Measurements from ENCODE around the gene C10orf53. TPM values are rescaled to one million over a fixed set of nuclear protein-coding genes. Genes with fewer than 3 reads are reported as not detected.
"Not testable (repeated sequence)": the region's sequence is repeated elsewhere in the genome, so short reads cannot be mapped to it uniquely, and the experiment has no call there.

Gene C10orf53
- total RNA-seq, 1 experiment from 2014 or later, result not detected

DNA sequence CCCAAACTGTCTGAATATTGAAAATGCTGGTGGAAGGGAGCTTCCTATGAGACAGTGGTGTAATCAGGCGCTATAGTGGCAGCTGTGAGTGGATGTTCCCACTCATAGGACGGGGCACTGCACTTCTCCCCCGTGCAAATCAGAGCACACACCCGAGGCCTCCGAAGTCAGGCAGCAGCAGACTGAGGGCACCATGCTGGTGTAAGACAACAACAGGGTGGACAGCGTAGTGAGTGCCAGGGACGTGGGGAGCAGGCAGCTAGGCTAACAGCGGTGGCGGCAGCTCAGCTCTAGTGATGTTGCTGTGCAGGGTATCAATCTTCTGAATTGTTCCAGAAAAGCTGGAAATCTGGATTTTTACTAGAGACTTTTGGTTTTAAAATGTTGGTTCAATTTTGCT lies 19.2 kb downstream of the C10orf53 start:
- no peak for DNase-seq
- no peaks in the 10 kb centered on the region for H3K36me3 ChIP-seq
- H3K27me3 ChIP-seq, result peaks cover 22% of the 10 kb centered on the region
- no peak overlapping the region for H3K4me3 ChIP-seq
- H3K9me3 ChIP-seq, result no peaks in the 10 kb centered on the region

DNA sequence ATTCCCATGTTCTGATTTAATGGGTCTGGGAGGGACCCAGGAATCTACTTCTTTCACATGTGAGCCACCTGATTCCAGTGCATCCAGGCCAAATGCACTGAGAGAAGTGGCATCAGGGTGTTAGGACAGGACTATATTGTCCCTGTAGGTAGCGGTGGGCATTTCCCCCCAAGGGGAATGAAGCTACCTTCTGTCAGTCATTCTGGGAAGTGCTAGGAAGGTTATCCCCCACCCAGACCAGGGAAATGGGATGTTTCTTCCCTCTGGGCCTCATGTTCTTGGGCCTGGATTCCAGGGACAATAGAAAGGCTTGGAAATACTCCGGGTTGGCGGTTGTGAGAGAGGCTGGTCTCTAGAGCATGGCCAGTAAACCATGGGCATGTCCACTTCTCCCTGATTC lies 20.8 kb downstream of the C10orf53 start:
- no peak overlapping the region for H3K4me3 ChIP-seq
- DNase-seq, result no peak
- H3K27me3 ChIP-seq, result peaks cover 31% of the 10 kb centered on the region
- H3K9me3 ChIP-seq, result no peaks in the 10 kb centered on the region
- no peaks in the 10 kb centered on the region for H3K36me3 ChIP-seq

GRCh38 chr10:49700997-49701396 lies 21.5 kb downstream of the C10orf53 start:
- no peaks in the 10 kb centered on the region for H3K9me3 ChIP-seq
- H3K4me3 ChIP-seq, result no peak overlapping the region
- no peaks in the 10 kb centered on the region for H3K36me3 ChIP-seq
- H3K27me3 ChIP-seq, result peaks cover 32% of the 10 kb centered on the region
- DNase-seq, result no peak

GRCh38 chr10:49707585-49707984 lies 28.1 kb downstream of the C10orf53 start:
- DNase-seq, result no peak

DNA sequence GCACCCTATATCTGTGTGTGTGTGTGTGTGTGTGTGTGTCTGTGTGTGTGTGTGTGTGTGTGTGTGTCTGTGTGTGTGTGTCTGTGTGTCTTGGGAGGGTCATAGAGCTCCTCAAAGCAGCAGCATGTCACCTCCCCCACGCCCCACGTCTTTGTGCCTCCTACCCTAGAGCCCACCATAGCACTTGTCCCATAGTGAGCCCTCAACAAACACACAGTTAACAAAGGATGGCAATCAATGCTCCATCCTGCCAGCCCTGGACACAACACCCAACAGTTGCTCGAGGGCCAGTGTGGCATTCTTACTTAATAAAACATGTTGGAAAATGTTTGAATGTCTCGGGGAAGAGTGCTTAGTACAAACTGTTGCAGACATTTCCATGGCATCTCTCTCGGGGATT lies 30.5 kb downstream of the C10orf53 start:
- Histone ChIP-seq H3K36me3 (no peaks in the 10 kb centered on the region), H3K4me3 (no peak overlapping the region), H3K9me3 (no peaks in the 10 kb centered on the region; the same call in 1 of the 2 replicates), H3K27me3 (peaks cover 32% of the 10 kb centered on the region)
- no peak for DNase-seq

More at GRCh38 chr10:49707585-49707984, 28.1 kb downstream of the C10orf53 start:
- Histone ChIP-seq H3K27me3 (peaks cover 42% of the 10 kb centered on the region), H3K4me3 (no peak overlapping the region), H3K9me3 (no peaks in the 10 kb centered on the region; the same call in 1 of the 2 replicates), H3K36me3 (no peaks in the 10 kb centered on the region)

DNA sequence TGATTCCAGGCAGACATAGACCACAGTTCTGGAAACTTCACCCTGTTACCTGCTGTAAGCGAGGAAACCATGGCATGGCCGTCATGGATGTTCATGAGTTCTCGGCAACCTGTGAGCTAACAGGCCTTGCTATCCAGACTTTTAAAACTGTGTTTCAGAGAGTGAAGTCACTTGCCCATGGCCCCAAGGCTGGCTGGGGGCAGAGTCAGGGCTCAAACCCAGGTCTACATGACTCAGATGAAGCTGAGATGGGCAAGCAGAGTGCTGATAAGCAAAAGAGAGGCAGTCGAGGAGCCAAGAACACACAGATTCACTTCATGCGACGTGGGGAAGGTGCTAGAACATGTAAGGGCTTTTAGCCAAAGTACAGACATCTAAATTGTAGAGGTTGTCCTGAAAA lies 31.5 kb downstream of the C10orf53 start:
- DNase-seq, result no peak
- Histone ChIP-seq H3K27me3 (peaks cover 26% of the 10 kb centered on the region), H3K36me3 (no peaks in the 10 kb centered on the region), H3K9me3 (no peaks in the 10 kb centered on the region; the same call in 1 of the 2 replicates), H3K4me3 (no peak overlapping the region)

DNA sequence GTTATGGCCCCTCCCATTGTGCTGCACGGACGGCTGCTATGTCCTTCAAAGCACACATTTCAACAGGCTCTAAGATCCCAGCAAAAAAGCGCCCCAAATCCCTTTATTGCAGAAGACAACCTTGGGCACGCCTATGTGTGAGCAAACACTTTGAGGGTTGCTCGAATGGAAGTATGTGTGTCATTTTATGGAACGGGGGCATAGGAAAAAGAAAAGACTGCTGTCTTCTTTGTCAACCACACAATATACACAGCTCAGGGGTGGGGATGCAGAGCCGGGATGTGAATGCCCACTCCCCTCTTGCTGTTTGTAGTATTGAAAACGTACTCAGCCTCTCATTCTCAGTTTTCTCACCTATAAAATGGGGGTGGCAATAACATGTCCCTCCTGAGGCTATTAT lies 32.0 kb downstream of the C10orf53 start:
- no peak for DNase-seq
- no peaks in the 10 kb centered on the region for H3K36me3 ChIP-seq
- H3K27me3 ChIP-seq, result peaks cover 23% of the 10 kb centered on the region
- H3K9me3 ChIP-seq, result no peaks in the 10 kb centered on the region; the same call in 1 of the 2 replicates
- H3K4me3 ChIP-seq, result no peak overlapping the region

- Histone ChIP-seq H3K4me3 (no peak overlapping the region), H3K9me3 (no peaks in the 10 kb centered on the region; the same call in 1 of the 2 replicates), H3K36me3 (no peaks in the 10 kb centered on the region), H3K27me3 (peaks cover 22% of the 10 kb centered on the region)
- no peak for DNase-seq
These were observed 33.8 kb downstream of the C10orf53 start for GRCh38 chr10:49713266-49713665.

GRCh38 chr10:49715157-49715556 lies 35.7 kb downstream of the C10orf53 start:
- H3K4me3 ChIP-seq, H3K36me3 ChIP-seq, H3K9me3 ChIP-seq, DNase-seq: not testable (repeated sequence)
- peaks cover 19% of the 10 kb centered on the region for H3K27me3 ChIP-seq

GRCh38 chr10:49726593-49726992 lies 47.1 kb downstream of the C10orf53 start:
- Histone ChIP-seq H3K27me3 (peaks cover 5% of the 10 kb centered on the region), H3K9me3 (peaks cover 19% of the 10 kb centered on the region), H3K4me3 (no peak overlapping the region), H3K36me3 (no peaks in the 10 kb centered on the region)
- DNase-seq, result no peak

DNA sequence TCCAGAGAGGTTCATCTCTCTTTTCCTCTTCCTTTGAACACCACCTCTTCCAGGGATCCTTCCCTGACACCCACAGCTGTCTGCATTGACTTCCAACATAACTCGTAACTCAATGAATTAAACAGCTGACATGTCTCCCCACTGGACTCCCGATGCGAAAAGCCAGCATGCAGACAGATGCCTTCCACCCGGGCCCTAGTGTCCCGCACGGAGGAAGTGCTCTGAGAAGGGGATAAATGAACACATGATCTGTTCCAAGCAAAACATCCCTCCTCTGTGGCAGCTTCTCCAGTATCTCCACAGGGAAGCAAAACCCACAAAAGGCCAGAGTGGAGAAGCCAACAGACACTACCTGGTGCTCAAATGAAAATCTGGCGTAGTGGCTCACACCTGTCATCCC lies 54.4 kb downstream of the C10orf53 start:
- H3K9me3 ChIP-seq, result no peaks in the 10 kb centered on the region
- no peaks in the 10 kb centered on the region for H3K36me3 ChIP-seq
- no peak for DNase-seq
- H3K27me3 ChIP-seq, result peaks cover 7% of the 10 kb centered on the region
- no peak overlapping the region for H3K4me3 ChIP-seq

GRCh38 chr10:49734676-49735075 lies 55.2 kb downstream of the C10orf53 start:
- no peak overlapping the region for H3K4me3 ChIP-seq
- no peaks in the 10 kb centered on the region for H3K9me3 ChIP-seq
- no peak for DNase-seq
- no peaks in the 10 kb centered on the region for H3K36me3 ChIP-seq
- peaks cover 7% of the 10 kb centered on the region for H3K27me3 ChIP-seq

DNA sequence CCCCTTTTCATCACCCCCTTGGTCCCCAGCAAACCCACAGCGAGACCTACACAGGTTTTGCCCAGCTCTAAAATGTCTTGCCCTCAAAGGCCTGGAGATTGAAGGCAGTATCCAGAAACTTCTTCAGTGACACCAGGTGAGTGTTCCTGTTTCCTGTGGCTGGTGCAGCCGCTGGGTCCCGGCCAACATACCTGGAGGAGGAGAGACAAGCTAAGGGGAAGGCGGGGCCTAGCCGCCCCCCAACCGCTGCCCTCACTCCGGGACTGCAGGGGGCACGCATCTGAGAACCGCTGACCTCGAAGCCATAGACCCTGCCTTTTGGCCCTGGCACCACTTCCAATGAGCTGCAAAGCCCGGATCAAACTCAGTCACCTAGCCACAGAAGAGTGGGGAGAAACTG lies 55.7 kb downstream of the C10orf53 start:
- Histone ChIP-seq H3K27me3 (peaks cover 5% of the 10 kb centered on the region), H3K4me3 (no peak overlapping the region), H3K9me3 (no peaks in the 10 kb centered on the region), H3K36me3 (no peaks in the 10 kb centered on the region)
- DNase-seq, result no peak

GRCh38 chr10:49735848-49736563 lies 56.6 kb downstream of the C10orf53 start:
- no peak overlapping the region for H3K4me3 ChIP-seq
- no peaks in the 10 kb centered on the region for H3K9me3 ChIP-seq
- no peaks in the 10 kb centered on the region for H3K36me3 ChIP-seq
- peaks cover 3% of the 10 kb centered on the region; the same call in 1 of the 2 replicates for H3K27me3 ChIP-seq
- no peak for DNase-seq

DNA sequence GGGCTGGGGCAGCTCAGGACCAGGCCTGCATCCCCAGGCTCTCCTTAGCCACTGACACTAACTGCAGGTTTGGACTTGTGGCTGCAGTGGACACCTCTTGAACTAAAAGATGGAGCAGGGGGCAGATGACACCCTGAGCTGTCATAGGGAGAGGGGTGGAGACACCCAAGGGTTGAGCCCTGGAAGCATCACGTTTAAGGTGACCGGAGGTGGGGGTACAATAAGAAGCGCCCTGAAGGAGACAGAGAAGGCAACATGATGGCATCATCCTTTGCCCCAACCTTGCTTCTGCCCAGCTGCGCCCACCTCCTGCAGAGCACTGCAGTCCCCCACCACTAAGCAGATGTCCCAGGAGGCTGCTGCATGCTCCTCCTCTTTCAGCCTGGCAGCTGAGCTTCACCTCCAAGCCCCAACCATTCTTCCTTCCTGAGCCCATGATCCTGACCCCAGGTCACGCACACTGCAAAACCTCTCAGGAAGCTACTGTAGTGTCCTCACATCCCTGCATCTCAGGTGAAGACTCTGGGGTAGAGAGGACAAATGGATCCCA lies 57.2 kb downstream of the C10orf53 start:
- no peak for DNase-seq
- peaks cover 1% of the 10 kb centered on the region; the same call in 1 of the 2 replicates for H3K27me3 ChIP-seq
- no peak overlapping the region for H3K4me3 ChIP-seq
- no peaks in the 10 kb centered on the region for H3K36me3 ChIP-seq
- H3K9me3 ChIP-seq, result no peaks in the 10 kb centered on the region

- Histone ChIP-seq H3K4me3 (no peak overlapping the region), H3K36me3 (no peaks in the 10 kb centered on the region), H3K27me3 (no peaks in the 10 kb centered on the region), H3K9me3 (no peaks in the 10 kb centered on the region)
- no peak for DNase-seq
These were observed 58.2 kb downstream of the C10orf53 start for GRCh38 chr10:49737474-49738201.

DNA sequence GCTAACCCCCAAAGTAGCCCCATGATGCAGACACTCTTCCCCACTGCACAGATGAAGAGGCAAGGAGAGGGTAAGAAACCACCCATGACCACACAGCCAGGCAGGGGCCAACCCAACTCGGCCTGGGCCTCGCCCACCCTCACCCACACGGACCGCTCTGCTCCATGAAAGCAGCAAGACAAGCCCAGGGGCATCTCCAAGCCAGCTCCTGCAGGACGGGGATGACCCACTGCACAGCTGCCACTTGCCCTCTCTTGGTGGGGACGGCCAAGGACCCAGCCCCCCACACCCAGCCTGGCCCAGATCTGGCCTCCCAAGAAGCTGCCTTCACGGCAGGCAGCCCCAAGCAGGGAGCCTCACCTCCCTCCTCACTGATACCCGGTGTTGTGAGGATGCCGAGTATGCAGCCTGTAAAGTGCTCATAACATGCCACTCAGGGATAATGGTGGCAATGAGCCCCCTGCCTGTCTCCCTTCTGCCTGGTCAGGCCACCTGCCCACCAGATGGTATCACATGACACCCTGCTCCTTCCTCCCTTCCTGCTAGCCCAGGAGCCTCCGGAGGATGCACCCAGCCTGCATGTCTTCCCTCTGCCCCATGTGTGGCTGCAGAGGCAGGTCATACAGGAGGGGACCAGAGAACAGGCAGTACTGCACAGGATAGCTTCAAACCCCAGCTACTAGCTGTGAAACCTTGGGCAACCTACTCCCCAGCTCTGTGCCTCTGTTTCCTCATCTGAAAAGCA lies 59.3 kb downstream of the C10orf53 start:
- Histone ChIP-seq H3K27me3 (no peaks in the 10 kb centered on the region), H3K9me3 (no peaks in the 10 kb centered on the region), H3K4me3 (no peak overlapping the region), H3K36me3 (no peaks in the 10 kb centered on the region)
- no peak for DNase-seq
